HepG2 (cell line): ENCODE measurements around the gene NOL4L. TPM values are rescaled to one million over a fixed set of nuclear protein-coding genes. Genes with fewer than 3 reads are reported as not detected.

ENCODE experiments used
- EEA1 ChIP-seq: sonication (generic); formaldehyde crosslinking; IDR thresholded peaks from 2 replicates; pipeline ENCODE4 v1.5.1; 2020; ENCODE audit warnings: mild to moderate bottlenecking, missing genetic modification reagents, borderline replicate concordance
- HOXA5 ChIP-seq: sonication (generic); formaldehyde crosslinking; IDR thresholded peaks from 2 replicates; pipeline ENCODE4 v1.4.0; 2020; ENCODE audit warnings: missing genetic modification reagents
- MAX ChIP-seq: IDR thresholded peaks from 2 replicates; pipeline ENCODE4 v1.6.1; 2012; ENCODE audit warnings: inconsistent platforms
- RARA ChIP-seq: IDR thresholded peaks from 2 replicates; pipeline ENCODE4 v1.6.1; 2016; ENCODE audit warnings: missing genetic modification reagents, missing compliant biosample characterization
- TFAP4 ChIP-seq: sonication (generic); IDR thresholded peaks from 2 replicates; pipeline ENCODE4 v1.6.1; 2016; ENCODE audit warnings: low read depth, borderline replicate concordance
- TIGD3 ChIP-seq: sonication (generic); formaldehyde crosslinking; IDR thresholded peaks from 2 replicates; pipeline ENCODE4 v1.5.1; 2020; ENCODE audit warnings: mild to moderate bottlenecking, missing genetic modification reagents, borderline replicate concordance
- ZBTB33 ChIP-seq: sonication (generic); formaldehyde crosslinking; IDR thresholded peaks from 2 replicates; pipeline ENCODE4 v1.4.0; 2020; ENCODE audit warnings: missing genetic modification reagents
- ZBTB38 ChIP-seq: sonication (generic); formaldehyde crosslinking; IDR thresholded peaks from 2 replicates; pipeline ENCODE4 v1.5.1; 2020; ENCODE audit warnings: mild to moderate bottlenecking, missing genetic modification reagents
- ZFP91 ChIP-seq: sonication (generic); formaldehyde crosslinking; IDR thresholded peaks from 2 replicates; pipeline ENCODE4 v1.9.0; 2022; ENCODE audit warnings: missing genetic modification reagents, mild to moderate bottlenecking, borderline replicate concordance
- ZNF18 ChIP-seq: sonication (generic); formaldehyde crosslinking; IDR thresholded peaks from 2 replicates; pipeline ENCODE4 v1.8.0; 2022; ENCODE audit warnings: mild to moderate bottlenecking, missing genetic modification reagents; ENCODE audit not compliant: insufficient replicate concordance
- ZNF337 ChIP-seq: sonication (generic); formaldehyde crosslinking; IDR thresholded peaks from 2 replicates; pipeline ENCODE4 v1.5.1; 2020; ENCODE audit warnings: missing genetic modification reagents, low read depth, mild to moderate bottlenecking, borderline replicate concordance
- ZNF569 ChIP-seq: sonication (generic); formaldehyde crosslinking; IDR thresholded peaks from 2 replicates; pipeline ENCODE4 v1.5.0; 2020; ENCODE audit warnings: mild to moderate bottlenecking, missing genetic modification reagents, moderate library complexity, borderline replicate concordance
- ZNF574 ChIP-seq: sonication (generic); formaldehyde crosslinking; IDR thresholded peaks from 2 replicates; pipeline ENCODE4 v1.4.0; 2020; ENCODE audit warnings: missing genetic modification reagents
- ZNF678 ChIP-seq: sonication (generic); formaldehyde crosslinking; IDR thresholded peaks from 2 replicates; pipeline ENCODE4 v1.4.0; 2020; ENCODE audit warnings: mild to moderate bottlenecking, missing genetic modification reagents
- ZNF704 ChIP-seq: sonication (generic); formaldehyde crosslinking; IDR thresholded peaks from 2 replicates; pipeline ENCODE4 v1.8.1; 2023; ENCODE audit warnings: mild to moderate bottlenecking, inconsistent platforms, moderate library complexity, missing genetic modification reagents, borderline replicate concordance
- ZNF776 ChIP-seq: sonication (generic); formaldehyde crosslinking; IDR thresholded peaks from 2 replicates; pipeline ENCODE4 v1.4.0; 2020; ENCODE audit warnings: mild to moderate bottlenecking, missing genetic modification reagents
- ZSCAN29 ChIP-seq: sonication (generic); formaldehyde crosslinking; conservative IDR thresholded peaks from 2 replicates; pipeline ENCODE4 v1.4.0; 2020; ENCODE audit warnings: mild to moderate bottlenecking, missing genetic modification reagents
- polyA plus RNA-seq, 8 experiments: library from polyadenylated mRNA; depleted of rRNA in 3 of 8; stranded (reverse) in 7 of 8; unstranded in 1 of 8; fragments of >200 nt; fragmentation: Illumina TruSeq in 4 of 8; extraction: Trizol in 4 of 8; gene quantifications; 2 replicates each; pipeline versions ENCODE4 v1.2.1 to v1.2.3, GENCODE V29; 2011 to 2016; ENCODE audit warnings: low read depth in 4 of 8, missing spikeins in 1 of 8, mixed read lengths in 1 of 8; ENCODE audit not compliant: insufficient read depth in 1 of 8
- total RNA-seq, 5 experiments: library from RNA; depleted of rRNA; stranded (reverse); fragments of >200 nt; fragmentation: Illumina TruSeq; extraction: Trizol; gene quantifications; 2 replicates each; pipeline ENCODE4 v1.2.3, GENCODE V29; 2016; ENCODE audit warnings: low read depth in 1 of 5

NOL4L gene
- total and polyA plus RNA-seq, 2 of the 13 experiments (the other 11 are each of a cell fraction or from before 2014, with no cell fraction given), result 16.6 to 35.4 TPM

- TF ChIP-seq HOXA5 (CRISPR knock-in tag), result no peak
- 0 out of 2 replicates have a peak, but pooled peaks have one; percentile 3 for TF ChIP-seq ZFP91 (CRISPR knock-in tag)
- TF ChIP-seq ZNF337 (CRISPR knock-in tag), result no peak
- TF ChIP-seq ZBTB38, result peak; percentile 78
- TF ChIP-seq ZBTB33 (CRISPR knock-in tag), result peak; percentile 75; the same call in 1 of the 2 replicates
- no peak for TF ChIP-seq ZNF18 (CRISPR knock-in tag)
- no peak for TF ChIP-seq ZNF704 (CRISPR knock-in tag)
- TF ChIP-seq ZNF678 (CRISPR knock-in tag), result no peak
- TF ChIP-seq MAX, result peak; percentile 11; the same call in 1 of the 2 replicates
- no peak for TF ChIP-seq ZSCAN29 (CRISPR knock-in tag)
- TF ChIP-seq RARA (CRISPR knock-in tag), result no peak
- TF ChIP-seq TIGD3 (CRISPR knock-in tag), result no peak
- TF ChIP-seq EEA1 (CRISPR knock-in tag), result no peak
- TF ChIP-seq ZNF776, result no peak
- TF ChIP-seq ZNF574 (CRISPR knock-in tag), result no peak
- TF ChIP-seq ZNF569 (CRISPR knock-in tag), result no peak
- no peak for TF ChIP-seq TFAP4
Observed at GRCh38 chr20:32479012-32479411, 106.1 kb downstream of the NOL4L start (continued).
